Measurements from ENCODE around the gene PAXIP1.
A peak's percentile ranks its signal among the peaks of the same experiment; 100 is the strongest.

The PAXIP1 gene

DNA sequence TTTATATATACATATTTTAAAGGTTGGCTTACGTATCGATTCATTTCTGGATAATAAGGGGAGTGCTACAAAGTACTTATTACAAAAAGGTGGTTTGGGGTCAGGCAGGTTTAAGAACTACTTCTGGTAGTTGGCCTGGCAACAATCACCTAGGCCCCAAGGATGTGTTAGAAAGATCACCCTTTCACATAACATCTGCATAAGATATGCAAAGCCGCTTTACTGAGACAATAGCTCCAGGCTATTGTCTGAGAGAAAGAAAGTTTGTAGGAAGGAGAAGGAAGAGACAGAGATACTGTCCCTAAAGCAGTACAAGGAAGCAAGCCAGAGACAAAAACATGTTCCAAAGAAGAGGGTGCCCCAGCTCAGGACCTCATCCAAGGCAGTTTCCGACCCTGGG is 6.2 kb downstream of the PAXIP1 start:
- no peak for DNase-seq (ENCODE audit: low spot score)

DNA sequence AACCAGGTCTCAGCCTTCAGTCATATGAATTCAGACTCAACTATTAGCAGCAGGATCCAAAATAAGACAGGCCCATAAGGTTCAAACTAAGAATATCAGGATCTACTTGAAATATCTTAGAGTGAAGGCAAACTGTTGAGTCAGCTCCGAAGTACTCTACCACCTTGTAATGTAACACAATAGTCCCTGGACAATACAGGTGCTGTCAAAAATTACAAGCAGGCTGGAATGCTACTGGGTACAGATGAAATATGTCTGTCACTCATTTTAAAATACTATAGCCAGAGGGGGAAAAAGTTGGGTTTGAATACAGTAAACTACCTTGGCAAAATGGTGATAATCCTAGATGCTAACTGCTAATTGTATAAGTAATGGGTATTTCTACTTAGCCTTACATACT is 6.8 kb downstream of the PAXIP1 start:
- no peak for DNase-seq (ENCODE audit: low spot score)

DNA sequence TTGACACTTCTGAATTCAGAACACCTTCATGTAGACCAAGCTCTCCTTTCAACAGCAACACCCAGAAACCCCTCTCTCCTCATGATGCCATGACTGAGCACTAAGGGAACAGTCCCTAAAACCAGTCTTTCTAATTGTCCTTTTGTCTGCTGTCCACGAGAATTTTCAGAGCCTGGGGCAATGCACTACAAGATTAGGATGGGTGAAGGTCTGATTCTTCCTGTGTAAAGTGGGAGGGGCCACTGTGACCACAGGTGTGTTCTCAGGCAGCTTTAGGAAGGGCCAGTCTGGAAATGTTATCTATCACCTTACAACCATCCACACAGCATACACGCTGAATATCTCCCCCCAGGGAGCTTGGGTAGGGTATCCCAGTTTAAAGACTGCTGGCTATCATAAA is 7.9 kb downstream of the PAXIP1 start:
- no peak for DNase-seq (ENCODE audit: low spot score)

DNA sequence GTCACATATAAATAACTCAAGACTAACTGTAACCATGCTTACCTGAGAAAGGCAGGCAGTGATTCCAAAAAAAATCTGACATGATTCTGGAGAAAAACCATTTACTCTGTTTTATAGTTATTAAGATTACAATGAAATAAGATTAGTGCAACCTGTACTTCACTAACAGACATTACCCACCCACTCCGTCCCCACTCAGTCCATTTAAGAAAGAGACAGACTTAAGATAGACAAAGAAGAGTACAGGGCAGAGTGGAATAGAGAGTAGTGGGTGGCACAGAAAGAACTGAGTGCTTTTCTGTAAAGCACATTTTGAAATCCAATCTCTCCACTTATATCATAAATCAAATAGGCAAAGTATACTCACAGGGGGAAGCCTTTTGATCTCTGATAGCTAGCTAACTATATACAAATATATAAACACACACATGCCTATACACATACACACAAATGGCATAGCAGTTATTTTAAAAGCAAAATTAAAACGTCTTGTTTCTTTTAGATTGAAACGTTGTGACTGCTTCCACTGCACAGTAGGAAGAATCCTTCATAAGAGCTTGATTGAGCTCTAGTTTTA is 11.9 kb downstream of the PAXIP1 start:
- no peak for DNase-seq (ENCODE audit: low spot score)

DNA sequence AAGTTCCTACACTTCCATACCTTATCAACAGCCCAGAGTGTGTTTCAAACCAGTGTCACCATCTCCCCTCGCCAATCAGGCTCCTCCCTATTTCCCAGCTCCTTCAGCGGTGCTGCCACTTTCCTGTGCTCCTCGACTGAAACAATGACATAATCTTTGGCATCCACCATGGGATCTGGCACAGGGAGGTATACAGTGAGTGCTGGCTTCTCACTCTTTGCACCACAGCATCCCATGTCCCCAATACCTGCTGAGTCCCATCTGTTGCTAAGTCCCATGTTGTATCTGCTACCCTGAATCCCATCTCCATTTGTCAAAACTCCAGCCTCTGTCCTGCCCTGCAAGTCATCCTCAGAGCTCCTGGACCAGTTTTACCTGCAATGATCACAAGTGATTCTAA is 15.4 kb downstream of the PAXIP1 start:
- no peak for DNase-seq (ENCODE audit: low spot score)

GRCh38 chr7:154986200-154986945 is 16.6 kb downstream of the PAXIP1 start:
- DNase-seq (ENCODE audit: low spot score), result no peak

DNA sequence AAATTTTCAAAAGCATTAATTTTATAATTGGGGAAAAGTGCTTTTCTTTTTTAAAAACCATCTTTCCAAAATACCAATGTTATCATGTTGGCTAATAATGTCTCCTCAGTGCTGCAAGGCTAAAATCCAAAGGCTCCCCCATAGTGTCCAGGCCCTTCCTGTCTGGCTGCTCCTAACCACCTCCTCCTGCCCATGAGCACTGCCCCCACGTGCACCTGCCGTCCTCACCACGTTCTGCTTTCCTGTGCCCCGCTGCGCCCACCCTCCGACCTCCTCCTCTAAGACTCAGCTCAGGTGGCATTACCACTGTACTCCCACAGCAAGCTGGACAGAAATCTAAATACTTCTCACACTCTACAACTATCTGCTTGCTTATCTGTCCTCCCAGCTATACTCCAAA is 17.7 kb downstream of the PAXIP1 start:
- no peak for DNase-seq (ENCODE audit: low spot score)

GRCh38 chr7:154984601-154985188 is 18.2 kb downstream of the PAXIP1 start:
- DNase-seq (ENCODE audit: low spot score), result no peak

DNA sequence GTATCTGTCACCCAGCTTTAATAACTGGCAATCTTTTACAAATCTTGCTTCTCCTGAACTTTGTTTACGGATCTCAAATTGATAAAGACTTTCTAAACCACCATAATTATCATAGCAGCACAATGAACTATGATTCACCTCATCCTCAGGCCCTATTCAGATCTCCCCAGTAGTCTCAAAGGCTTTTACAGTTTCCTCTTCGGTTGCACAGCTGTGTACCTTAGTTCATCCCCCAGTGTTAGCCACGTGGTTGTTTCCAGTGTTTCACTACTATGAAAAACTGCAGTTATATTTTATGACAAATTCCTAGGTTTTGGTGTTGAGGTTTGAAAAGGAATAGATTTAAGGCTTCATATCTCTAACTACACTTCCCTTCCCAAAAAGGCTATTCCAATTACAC is 24.9 kb downstream of the PAXIP1 start:
- no peak for DNase-seq (ENCODE audit: low spot score)

- no peak for DNase-seq (ENCODE audit: low spot score)
These were observed 25.7 kb downstream of the PAXIP1 start for GRCh38 chr7:154977250-154977649.

DNA sequence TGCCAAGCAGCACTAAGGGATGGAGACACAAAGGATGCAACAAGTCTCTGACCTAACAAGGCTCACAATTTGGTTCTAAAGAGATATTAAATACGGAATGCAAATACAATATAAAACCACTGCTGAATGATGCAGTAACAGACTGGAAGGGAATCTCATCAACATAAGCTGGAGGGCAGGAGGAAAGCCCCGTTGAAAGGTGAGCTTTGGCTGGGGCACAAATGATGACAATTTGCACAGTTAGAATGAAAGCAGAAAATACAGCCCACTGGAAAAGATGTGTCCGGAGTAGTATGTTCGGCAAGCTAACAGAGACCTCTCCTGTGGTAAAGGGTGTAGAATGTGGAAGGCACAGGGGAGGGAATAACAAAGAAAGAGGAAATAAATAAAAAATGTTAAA is 26.1 kb downstream of the PAXIP1 start:
- DNase-seq (ENCODE audit: low spot score), result no peak

- DNase-seq (ENCODE audit: low spot score), result no peak
These were observed 26.9 kb downstream of the PAXIP1 start for GRCh38 chr7:154975984-154976383.

GRCh38 chr7:154973381-154973780 is 29.5 kb downstream of the PAXIP1 start:
- DNase-seq (ENCODE audit: low spot score), result no peak

- no peak for DNase-seq (ENCODE audit: low spot score)
These were observed 34.5 kb downstream of the PAXIP1 start for GRCh38 chr7:154968336-154969001.

- no peak for DNase-seq (ENCODE audit: low spot score)
These were observed 35.4 kb downstream of the PAXIP1 start for GRCh38 chr7:154967401-154967955.

- DNase-seq (ENCODE audit: low spot score), result no peak
These were observed 37.9 kb downstream of the PAXIP1 start for GRCh38 chr7:154965014-154965413.

DNA sequence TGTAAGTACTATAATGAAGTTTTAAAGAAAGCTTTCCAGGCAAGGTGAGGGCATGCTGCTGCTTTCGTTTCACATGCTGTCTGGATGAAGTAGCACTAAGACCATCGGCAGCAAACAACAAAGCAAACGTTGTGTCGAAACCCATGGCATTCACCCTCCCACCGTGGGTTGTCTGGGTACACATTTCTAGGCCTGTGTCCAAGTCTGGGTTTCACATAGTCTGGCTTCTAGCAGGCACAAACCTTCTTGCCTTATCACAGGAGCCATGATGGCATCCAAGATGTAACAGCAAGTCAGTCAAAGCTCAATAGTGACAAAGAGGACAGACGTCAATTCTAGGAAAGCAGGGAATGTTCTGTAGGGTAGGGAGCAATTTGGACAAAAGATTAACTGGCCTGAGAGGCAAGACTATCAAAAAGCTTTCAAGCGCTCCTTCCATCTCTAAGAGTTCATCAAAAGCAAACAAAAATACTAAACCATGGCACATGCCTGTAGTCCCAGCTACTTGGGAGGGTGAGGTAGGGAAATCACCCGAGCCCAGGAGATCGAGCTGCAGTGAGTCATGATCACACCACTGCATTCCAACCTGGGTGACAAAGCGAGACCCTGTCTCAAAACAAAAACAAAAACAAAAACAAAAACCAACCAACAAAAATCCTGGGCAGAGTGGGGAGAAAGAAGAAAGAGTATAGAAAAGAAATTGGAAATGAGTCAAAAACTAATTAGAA is 42.7 kb downstream of the PAXIP1 start:
- DNase-seq (ENCODE audit: low spot score), result no peak

DNA sequence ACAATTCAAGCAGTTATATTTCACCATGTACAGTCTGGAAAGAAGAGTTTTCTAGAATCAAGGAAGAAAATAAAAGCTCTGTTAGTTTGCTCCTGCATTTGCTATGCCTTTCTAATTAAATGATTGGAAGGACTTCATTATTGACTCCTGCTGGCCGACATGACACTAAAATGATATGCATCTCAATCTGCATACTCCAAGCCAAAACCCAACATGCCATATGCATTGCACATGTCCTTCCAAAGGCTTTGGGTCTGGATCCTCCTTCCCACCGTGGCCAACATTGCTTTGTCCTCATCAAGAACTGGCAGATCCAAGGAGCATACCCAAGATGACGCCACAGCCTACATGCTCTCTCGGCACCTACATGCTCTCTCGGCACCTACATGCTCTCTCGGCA is 46.5 kb downstream of the PAXIP1 start:
- DNase-seq (ENCODE audit: low spot score), result no peak

DNA sequence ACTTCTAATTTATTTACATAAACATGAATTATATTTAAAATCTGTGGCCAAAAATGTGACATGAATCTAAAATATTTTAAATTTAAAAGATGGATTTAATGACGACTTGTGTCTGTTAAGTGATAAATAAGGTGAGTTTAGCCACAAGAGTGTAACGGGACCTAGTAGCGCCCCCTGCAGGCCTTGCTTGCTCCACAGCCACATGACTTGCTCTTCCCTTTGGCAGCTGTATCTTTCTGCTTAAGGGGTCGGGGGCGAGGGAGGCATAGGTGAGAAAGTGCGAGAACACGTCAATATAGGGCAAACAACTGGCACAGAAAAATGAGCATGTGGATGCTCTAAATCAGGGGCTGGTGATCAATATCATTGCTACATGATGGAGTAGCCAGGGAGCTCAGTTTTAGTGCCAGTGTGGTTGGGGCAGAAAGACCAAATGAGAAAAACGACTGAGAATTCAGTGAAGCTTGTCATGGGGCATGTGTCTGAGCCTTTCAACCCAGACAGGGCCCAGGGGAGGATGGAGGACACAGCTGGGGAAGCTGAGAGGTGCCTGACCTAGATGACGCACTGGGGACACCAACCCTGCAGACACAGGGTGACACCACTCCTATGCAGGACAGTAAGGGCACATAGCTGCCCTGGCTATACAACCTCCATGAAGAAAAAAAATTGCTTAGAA is 49.8 kb downstream of the PAXIP1 start:
- DNase-seq (ENCODE audit: low spot score), result peak; percentile 56

- no peak for DNase-seq (ENCODE audit: low spot score)
These were observed 52.0 kb downstream of the PAXIP1 start for GRCh38 chr7:154950960-154951359.

DNA sequence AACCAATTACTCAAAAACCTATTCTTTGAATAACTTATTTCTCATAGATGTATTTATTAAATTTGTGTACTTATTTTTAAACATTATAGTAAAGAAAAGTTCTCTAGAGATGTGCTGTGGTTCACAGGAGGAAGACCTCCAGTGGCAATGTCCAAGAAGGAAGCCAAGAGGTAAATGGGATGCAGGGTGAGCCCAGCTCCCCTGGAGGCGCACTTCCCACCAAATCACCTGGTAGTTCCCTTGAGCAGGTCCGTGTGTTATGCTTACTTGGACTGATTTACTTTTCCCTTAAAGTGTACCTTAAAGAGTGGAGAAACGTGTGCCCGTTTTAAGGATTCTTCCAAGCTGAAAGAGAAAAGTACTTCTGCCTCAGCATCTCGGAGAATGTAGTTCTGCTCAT is 55.3 kb downstream of the PAXIP1 start:
- no peak for DNase-seq (ENCODE audit: low spot score)

DNA sequence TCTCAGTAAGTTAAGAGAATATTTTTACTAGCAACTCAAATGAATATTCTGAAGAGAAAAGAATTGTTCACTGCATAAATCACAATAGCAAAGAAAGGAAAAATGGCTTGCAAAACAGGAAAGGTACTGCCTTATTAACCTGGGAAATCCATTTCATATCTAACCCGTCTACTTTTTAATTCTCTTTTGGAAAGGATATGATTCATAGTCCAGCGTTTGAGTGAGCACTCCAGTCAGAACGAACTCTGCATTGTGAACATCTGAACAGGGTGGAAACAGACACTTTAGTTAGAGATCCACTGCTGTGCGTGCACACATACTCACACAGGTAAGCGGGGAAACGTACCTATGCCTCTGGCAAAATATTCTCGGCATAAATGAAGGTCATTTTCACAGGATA is 56.8 kb downstream of the PAXIP1 start:
- DNase-seq (ENCODE audit: low spot score), result no peak

All from AG20443 (cell line).